Sigmoid colon (tissue), 7 donors: ENCODE measurements around the gene LDHA. TPM values are rescaled to one million over a fixed set of nuclear protein-coding genes. Genes with fewer than 3 reads are reported as not detected.
A peak's percentile ranks its signal among the peaks of the same experiment; 100 is the strongest.

Experiments
- DNase-seq: peaks from one replicate; pipeline ENCODE4 v3.0.0-alpha.2; 2019
- H3K27ac ChIP-seq, 4 donors: fragments of 200-600 bp; sonication (generic); one replicate each; pipeline ENCODE4 v1.5.1; 2016 to 2019; ENCODE audit warnings: mild to moderate bottlenecking in 1 of 4
- H3K27me3 ChIP-seq, 3 donors: fragments of 200-600 bp; sonication (generic); one replicate each; pipeline ENCODE4 v1.5.1; 2019; ENCODE audit warnings: mild to moderate bottlenecking in 1 of 3
- H3K36me3 ChIP-seq, 4 donors: fragments of 200-600 bp; sonication (generic); one replicate each; pipeline ENCODE4 v1.5.1; 2016 to 2019
- H3K4me1 ChIP-seq, 4 donors: fragments of 200-600 bp; sonication (generic); one replicate each; pipeline ENCODE4 v1.5.1; 2017 to 2019
- H3K4me3 ChIP-seq, 4 donors: fragments of 200-600 bp; sonication (generic); one replicate each; pipeline ENCODE4 v1.5.1; 2017 to 2019; ENCODE audit warnings: mild to moderate bottlenecking in 2 of 4, moderate library complexity in 1 of 4
- H3K9me3 ChIP-seq, 4 donors: fragments of 200-600 bp in 3 of 4; sonication (generic) in 3 of 4; one replicate each; pipeline versions ENCODE4 v1.5.1 to v1.6.1; 2013 to 2019
- EP300 ChIP-seq, 4 donors: sonication (generic); formaldehyde crosslinking; IDR thresholded peaks; one replicate each; pipeline ENCODE4 v1.6.1; 2017; ENCODE audit warnings: antibody characterized with exemption in 4 of 4
- POLR2A ChIP-seq, 2 donors: fragments of 450-650 bp; IDR thresholded peaks; one replicate each; pipeline ENCODE4 v1.6.1; 2016; ENCODE audit warnings: antibody characterized with exemption in 2 of 2, mild to moderate bottlenecking in 2 of 2, moderate library complexity in 2 of 2
- POLR2AphosphoS5 ChIP-seq, 4 donors: sonication (generic); formaldehyde crosslinking; IDR thresholded peaks; one replicate each; pipeline ENCODE4 v1.6.1; 2017; ENCODE audit warnings: antibody characterized with exemption in 4 of 4
- WGBS, 2 donors: extraction: QIAGEN DNeasy Blood & Tissue Kit; methylation state at CpG; one replicate each; pipeline ENCODE4 v1.1.7; 2013; 5-methylcytosine and 5-hydroxymethylcytosine counted together
- intact Hi-C: fragments of 100-400 bp; cut with DNase I; formaldehyde crosslinking; loops from one replicate; pipeline ENCODE4 v1.15.1; 2023
- polyA plus RNA-seq, 3 donors: library from polyadenylated mRNA; stranded (reverse); fragments of 200-250 nt; gene quantifications; one replicate each; pipeline ENCODE4 v1.2.3, GENCODE V29; 2013
- total RNA-seq, 4 donors: library from RNA; depleted of rRNA; stranded (reverse); fragments of >200 nt; gene quantifications; one replicate each; pipeline ENCODE4 v1.1.0, GENCODE V29; 2016
- TF ChIP-seq, protein P1 (sequence below), 4 experiments: fragments of 450-650 bp in 3 of 4; fragments of 200-600 bp in 1 of 4; IDR thresholded peaks; one replicate each; pipeline ENCODE4 v1.5.1; 2016 to 2019; ENCODE audit warnings: antibody characterized with exemption in 4 of 4, mild to moderate bottlenecking in 3 of 4, moderate library complexity in 2 of 4
- donor health status: healthy with polysubstance abuse.
- donor health status: Bipolar disorder and iron deficiency.
- donor health status: healthy.

LDHA gene
- total RNA-seq (100 to 1,000 TPM; 326 to 507 (median 346) TPM), polyA plus RNA-seq (100 to 1,000 TPM; 503 to 668 (median 517) TPM)

GRCh38 chr11:18394275-18394927 lies at the start of gene LDHA:
LDHA (plus strand) TSS chr11:18394563; CDS start chr11:18396843, 2,280 bp downstream.
- peak within 1 kb of the TSS; percentile 98 to 100 (median 99) for H3K27ac ChIP-seq
- TF ChIP-seq, protein P1, sequence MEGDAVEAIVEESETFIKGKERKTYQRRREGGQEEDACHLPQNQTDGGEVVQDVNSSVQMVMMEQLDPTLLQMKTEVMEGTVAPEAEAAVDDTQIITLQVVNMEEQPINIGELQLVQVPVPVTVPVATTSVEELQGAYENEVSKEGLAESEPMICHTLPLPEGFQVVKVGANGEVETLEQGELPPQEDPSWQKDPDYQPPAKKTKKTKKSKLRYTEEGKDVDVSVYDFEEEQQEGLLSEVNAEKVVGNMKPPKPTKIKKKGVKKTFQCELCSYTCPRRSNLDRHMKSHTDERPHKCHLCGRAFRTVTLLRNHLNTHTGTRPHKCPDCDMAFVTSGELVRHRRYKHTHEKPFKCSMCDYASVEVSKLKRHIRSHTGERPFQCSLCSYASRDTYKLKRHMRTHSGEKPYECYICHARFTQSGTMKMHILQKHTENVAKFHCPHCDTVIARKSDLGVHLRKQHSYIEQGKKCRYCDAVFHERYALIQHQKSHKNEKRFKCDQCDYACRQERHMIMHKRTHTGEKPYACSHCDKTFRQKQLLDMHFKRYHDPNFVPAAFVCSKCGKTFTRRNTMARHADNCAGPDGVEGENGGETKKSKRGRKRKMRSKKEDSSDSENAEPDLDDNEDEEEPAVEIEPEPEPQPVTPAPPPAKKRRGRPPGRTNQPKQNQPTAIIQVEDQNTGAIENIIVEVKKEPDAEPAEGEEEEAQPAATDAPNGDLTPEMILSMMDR (IDR thresholded peaks at IDR 0.05): no peak
- TF ChIP-seq POLR2AphosphoS5 (IDR thresholded peaks at IDR 0.05) (peak; percentile 99 to 100 (median 100)), EP300 (IDR thresholded peaks at IDR 0.05) (peak; percentile 30 to 91 (median 72)), POLR2A (IDR thresholded peaks at IDR 0.05) (peak; percentile 99)
- WGBS, 2 donors: 1% methylated on average over 60 of the region's 60 CpGs
- no peaks in the 10 kb centered on the region for H3K9me3 ChIP-seq
- peaks cover 0 to 28% (median 19%) of the 10 kb centered on the region in 4 donors for H3K4me1 ChIP-seq
- no peaks in the 10 kb centered on the region for H3K27me3 ChIP-seq
- peak; percentile 100 for DNase-seq
- intact Hi-C loops: loop anchor here (2.0 kb wide), 1 partner anchor 240 kb away; the partner anchor contains the start of gene SPTY2D1
- H3K4me3 ChIP-seq: peak within 1 kb of the TSS; percentile 72 to 98 (median 93)
- peaks cover 14 to 26% (median 23%) of the 10 kb centered on the region in 4 donors for H3K36me3 ChIP-seq

DNA sequence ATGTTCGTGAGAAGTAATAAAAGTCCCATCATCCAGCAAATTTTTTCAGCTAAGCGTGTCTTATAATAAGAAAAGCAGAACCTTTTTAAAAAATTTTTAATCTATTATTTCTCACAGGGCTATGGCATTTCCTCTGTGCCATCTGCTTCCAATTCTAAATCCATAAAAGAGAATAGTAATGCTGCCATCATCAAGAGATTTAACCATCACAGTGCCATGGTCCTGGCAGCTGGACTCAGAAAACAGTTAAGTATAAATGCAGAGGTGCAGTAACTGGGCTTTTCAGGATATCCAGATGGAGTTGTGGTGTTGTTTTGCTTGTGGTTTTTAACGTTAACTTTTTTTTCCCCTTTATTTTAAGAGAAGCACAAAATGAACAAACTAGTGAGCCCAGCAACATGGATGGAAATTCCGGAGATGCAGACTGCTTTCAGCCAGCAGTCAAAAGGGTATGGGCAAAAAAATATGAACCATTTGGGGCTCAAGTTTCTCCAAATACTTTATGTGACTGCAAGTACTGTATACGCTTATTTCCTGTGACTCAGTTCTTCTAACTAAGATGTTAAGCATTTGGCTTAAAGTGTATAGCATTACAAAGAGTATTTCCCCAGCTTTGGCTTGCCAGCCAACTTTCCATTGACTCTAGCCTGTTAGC lies 46.8 kb upstream of the LDHA start:
- Histone ChIP-seq H3K9me3 (no peaks in the 10 kb centered on the region), H3K27me3 (no peaks in the 10 kb centered on the region), H3K36me3 (peaks cover 10 to 79% (median 33%) of the 10 kb centered on the region in 4 donors), H3K4me3 (no peak overlapping the region), H3K27ac (no peak overlapping the region), H3K4me1 (no peaks in the 10 kb centered on the region)
- TF ChIP-seq, protein P1 (IDR thresholded peaks at IDR 0.05): no peak
- TF ChIP-seq POLR2AphosphoS5 (IDR thresholded peaks at IDR 0.05) (no peak), EP300 (IDR thresholded peaks at IDR 0.05) (no peak), POLR2A (IDR thresholded peaks at IDR 0.05) (no peak)
- intact Hi-C loops: no loop called here
- no peak for DNase-seq
- WGBS, 2 donors: 84 to 88% methylated on average over 5 of the region's 5 CpGs

DNA sequence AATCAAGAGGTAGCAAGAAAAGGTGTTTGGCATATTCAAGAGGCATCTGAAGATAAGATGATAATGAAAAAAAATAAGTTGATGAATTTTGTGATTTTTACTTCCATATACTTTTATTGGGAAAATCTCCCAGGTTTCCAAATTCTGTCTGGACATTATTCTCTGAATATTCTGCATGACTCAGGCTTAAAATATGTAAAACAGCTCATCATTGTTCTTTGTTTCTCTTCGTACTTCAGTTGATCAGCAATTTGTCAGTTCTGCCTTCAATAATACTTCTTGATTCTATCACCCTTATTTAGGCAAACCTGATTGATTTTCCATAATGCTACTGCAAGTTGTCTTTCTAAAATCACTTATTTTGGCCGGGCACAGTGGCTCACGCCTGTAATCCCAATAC lies 41.8 kb upstream of the LDHA start:
- Histone ChIP-seq H3K9me3 (no peaks in the 10 kb centered on the region), H3K36me3 (peaks cover 9 to 79% (median 23%) of the 10 kb centered on the region in 4 donors), H3K27ac (no peak overlapping the region), H3K4me1 (no peaks in the 10 kb centered on the region), H3K4me3 (no peak overlapping the region), H3K27me3 (no peaks in the 10 kb centered on the region)
- intact Hi-C loops: no loop called here
- no peak for TF ChIP-seq POLR2A (IDR thresholded peaks at IDR 0.05)
- TF ChIP-seq POLR2AphosphoS5 (IDR thresholded peaks at IDR 0.05): no peak
- TF ChIP-seq EP300 (IDR thresholded peaks at IDR 0.05): no peak
- TF ChIP-seq, protein P1 (IDR thresholded peaks at IDR 0.05): no peak
- DNase-seq: no peak
- 91 to 94% methylated on average over 3 of the region's 3 CpGs for WGBS, 2 donors

DNA sequence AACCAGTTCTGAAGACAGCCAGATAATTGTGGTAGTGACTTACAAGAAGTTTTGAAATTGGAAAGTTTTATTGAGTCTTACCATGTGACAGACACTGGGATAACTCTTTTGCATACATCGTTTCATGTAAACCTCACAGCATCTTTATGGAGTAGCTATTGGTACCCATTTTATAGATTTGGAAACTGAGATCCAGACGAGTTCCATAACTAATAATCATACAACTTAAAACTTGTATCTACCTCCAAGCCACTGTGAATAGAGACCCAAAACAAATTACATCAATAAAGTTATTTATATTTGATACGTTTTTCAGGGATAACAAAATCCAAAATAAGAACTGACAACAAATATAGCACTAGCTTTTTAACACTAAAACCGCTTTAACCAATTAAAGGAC lies 35.7 kb upstream of the LDHA start:
- WGBS, 2 donors: 88 to 91% methylated on average over 4 of the region's 4 CpGs
- no peaks in the 10 kb centered on the region for H3K9me3 ChIP-seq
- intact Hi-C loops: no loop called here
- peaks cover 21 to 94% (median 43%) of the 10 kb centered on the region in 4 donors for H3K36me3 ChIP-seq
- H3K4me3 ChIP-seq: no peak overlapping the region
- no peak overlapping the region for H3K27ac ChIP-seq
- H3K4me1 ChIP-seq: no peaks in the 10 kb centered on the region
- DNase-seq: no peak
- H3K27me3 ChIP-seq: no peaks in the 10 kb centered on the region
- TF ChIP-seq, protein P1 (IDR thresholded peaks at IDR 0.05): no peak
- TF ChIP-seq EP300 (IDR thresholded peaks at IDR 0.05): no peak
- no peak for TF ChIP-seq POLR2A (IDR thresholded peaks at IDR 0.05)
- no peak for TF ChIP-seq POLR2AphosphoS5 (IDR thresholded peaks at IDR 0.05)
